ENCODE results near the gene AKAP8L.
"Not testable (repeated sequence)": the region's sequence is repeated elsewhere in the genome, so short reads cannot be mapped to it uniquely, and the experiment has no call there.

GRCh38 chr19:15395251-15395650, 23.5 kb downstream of the AKAP8L start:
- not testable (repeated sequence) for TF ChIP-seq CTCF (conservative IDR thresholded peaks at IDR 0.05 in 1 of 2, IDR thresholded peaks at IDR 0.05 in 1 of 2; ENCODE audit: low read depth in 1 of 2, low read length in 2 of 2); EZH2 (IDR thresholded peaks at IDR 0.05; ENCODE audit: low read length, missing control alignments)

Data from fibroblast of lung (primary cell).